ENCODE results near the gene PRPS1. TPM values are rescaled to one million over a fixed set of nuclear protein-coding genes. Genes with fewer than 3 reads are reported as not detected.

The PRPS1 gene
- polyA plus RNA-seq, 1 donor from 2014 or later, result 60.8 TPM

- H3K27me3 ChIP-seq (ENCODE audit: insufficient read depth, low read depth, low read length), result no peaks in the 10 kb centered on the region
- no peak overlapping the region for H3K9ac ChIP-seq (ENCODE audit: low read length)
- no peak overlapping the region for H3K4me3 ChIP-seq (ENCODE audit: low read length)
- H3K27ac ChIP-seq (ENCODE audit: low read length), result no peak overlapping the region
- H4K20me1 ChIP-seq (ENCODE audit: insufficient read depth), result no peaks in the 10 kb centered on the region
- no peaks in the 10 kb centered on the region for H3K9me2 ChIP-seq (ENCODE audit: insufficient read depth, low read length)
- no peaks in the 10 kb centered on the region for H3K9me3 ChIP-seq (ENCODE audit: low read length)
- H3K4me2 ChIP-seq (ENCODE audit: low read length), result no peak overlapping the region
- TF ChIP-seq TAF1 (IDR thresholded peaks at IDR 0.05; ENCODE audit: low read depth), result no peak
- TF ChIP-seq SMC3 (conservative IDR thresholded peaks at IDR 0.05; ENCODE audit: poor library complexity), result no peak
- TF ChIP-seq EP300 (conservative IDR thresholded peaks at IDR 0.05; ENCODE audit: poor library complexity, severe bottlenecking), result no peak
- TF ChIP-seq RAD21 (conservative IDR thresholded peaks at IDR 0.05), result no peak
- no peak for TF ChIP-seq REST (IDR thresholded peaks at IDR 0.05; ENCODE audit: borderline replicate concordance)
- no peak overlapping the region for H2AFZ ChIP-seq (ENCODE audit: low read depth, low read length)
- H3F3A ChIP-seq (ENCODE audit: insufficient read depth, low read length, poor library complexity, severe bottlenecking), result no peaks in the 10 kb centered on the region
- H3K36me3 ChIP-seq (ENCODE audit: insufficient read depth, low read length), result no peaks in the 10 kb centered on the region
- no peaks in the 10 kb centered on the region for H3K79me2 ChIP-seq (replicated peaks; ENCODE audit: insufficient read depth, low read length)
Observed at GRCh38 chrX:107675365-107675654, 47.0 kb downstream of the PRPS1 start.

DNA sequence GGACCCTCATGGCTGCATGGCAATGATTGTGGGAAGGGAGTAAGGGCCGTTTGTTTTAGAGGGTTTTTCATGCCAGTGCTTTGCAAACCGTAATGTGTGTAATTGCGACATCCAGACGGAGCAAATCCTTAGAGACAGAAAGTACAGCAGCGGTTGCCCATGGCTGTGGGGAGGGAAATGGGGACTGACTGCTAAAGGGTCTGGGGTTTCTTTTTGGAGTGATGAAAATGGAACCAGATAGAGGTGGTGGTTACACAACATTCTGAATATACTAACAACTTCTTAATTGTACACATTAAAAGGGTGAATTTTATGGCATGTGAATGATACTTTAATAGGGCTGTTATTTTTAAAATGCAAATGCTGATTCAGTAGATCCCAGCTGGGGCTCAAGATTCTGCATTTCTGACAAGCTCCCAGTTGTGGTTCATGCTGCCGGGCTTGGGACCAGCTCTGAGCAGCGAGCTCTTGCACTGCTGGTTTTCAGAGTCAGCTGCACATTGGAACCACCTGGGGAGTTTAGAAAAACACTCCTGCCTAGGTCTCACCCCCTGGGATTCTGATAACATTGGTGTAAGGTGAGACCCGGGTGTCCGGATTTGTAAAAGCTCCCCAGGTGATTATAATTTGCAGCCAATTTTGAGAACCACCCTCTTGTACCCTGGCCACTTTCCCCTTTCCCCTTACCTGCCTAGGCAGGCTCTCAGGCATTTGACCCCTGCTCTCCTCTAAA, 47.7 kb downstream of the PRPS1 start:
- no peaks in the 10 kb centered on the region for H3K9me3 ChIP-seq (ENCODE audit: low read length)
- TF ChIP-seq MXI1 (conservative IDR thresholded peaks at IDR 0.05; ENCODE audit: poor library complexity, severe bottlenecking), result no peak
- no peak for TF ChIP-seq TAF1 (IDR thresholded peaks at IDR 0.05; ENCODE audit: low read depth)
- TF ChIP-seq RAD21 (conservative IDR thresholded peaks at IDR 0.05), result no peak
- TF ChIP-seq POLR2AphosphoS5 (IDR thresholded peaks at IDR 0.05), result no peak
- no peak for TF ChIP-seq REST (IDR thresholded peaks at IDR 0.05; ENCODE audit: borderline replicate concordance)
- H2AFZ ChIP-seq (ENCODE audit: low read depth, low read length), result no peak overlapping the region
- no peak overlapping the region for H3K9ac ChIP-seq (ENCODE audit: low read length)
- H3K4me2 ChIP-seq (ENCODE audit: low read length), result no peak overlapping the region
- H3F3A ChIP-seq (ENCODE audit: insufficient read depth, low read length, poor library complexity, severe bottlenecking), result no peaks in the 10 kb centered on the region
- no peaks in the 10 kb centered on the region for H3K9me2 ChIP-seq (ENCODE audit: insufficient read depth, low read length)
- H4K20me1 ChIP-seq (ENCODE audit: insufficient read depth), result no peaks in the 10 kb centered on the region
- no peak overlapping the region for H3K4me3 ChIP-seq (ENCODE audit: low read length)
- no peaks in the 10 kb centered on the region for H3K79me2 ChIP-seq (replicated peaks; ENCODE audit: insufficient read depth, low read length)
- no peak overlapping the region for H3K27ac ChIP-seq (ENCODE audit: low read length)
- H3K27me3 ChIP-seq (ENCODE audit: insufficient read depth, low read depth, low read length), result no peaks in the 10 kb centered on the region
- no peaks in the 10 kb centered on the region for H3K36me3 ChIP-seq (ENCODE audit: insufficient read depth, low read length)

Measured in neural cell (in vitro differentiated cells).